PC-9 (cell line): ENCODE measurements around the gene OR9Q1. TPM values are rescaled to one million over a fixed set of nuclear protein-coding genes. Genes with fewer than 3 reads are reported as not detected.

Experiments used
- BruUV-seq: library from RNA; stranded (reverse); fragments of 400-500 nt; replicated peaks from 2 replicates; lab custom pipeline; 2021; lab: Mats Ljungman, UMichigan
- CTCF ChIA-PET: fragments of 300-600 bp; sonication (Branson Sonifier 250); formaldehyde crosslinking; loops from one replicate; lab custom pipeline; 2022; ENCODE audit warnings: antibody characterized with exemption; lab: Charles Lee
- POLR2A ChIA-PET: fragments of 300-600 bp; sonication (Branson Sonifier 250); formaldehyde crosslinking; loops from one replicate; lab custom pipeline; 2022; ENCODE audit warnings: antibody characterized with exemption; ENCODE audit not compliant: unreplicated experiment; lab: Charles Lee
- DNase-seq, 2 experiments: peaks; one replicate each; pipeline versions ENCODE4 v3.0.0 to v3.0.0-alpha.2; 2015 to 2022; ENCODE audit warnings: mixed read lengths in 1 of 2
- H2AFZ ChIP-seq: fragments of 200-600 bp; sonication (generic); 2 replicates; pipeline ENCODE4 v1.8.1; 2017; ENCODE audit warnings: antibody characterized with exemption
- H3F3A ChIP-seq: fragments of 200-600 bp; sonication (generic); 2 replicates; pipeline ENCODE4 v1.8.1; 2017; ENCODE audit warnings: antibody characterized with exemption, mild to moderate bottlenecking, low read depth; ENCODE audit not compliant: insufficient read depth
- H3K27ac ChIP-seq: fragments of 200-600 bp; sonication (generic); 2 replicates; pipeline ENCODE4 v1.6.1; 2016; ENCODE audit warnings: mixed run types
- H3K27me3 ChIP-seq: fragments of 200-600 bp; sonication (generic); 2 replicates; pipeline ENCODE4 v1.6.1; 2016; ENCODE audit warnings: low read depth, mixed run types; ENCODE audit not compliant: insufficient read depth
- H3K36me3 ChIP-seq: fragments of 200-600 bp; sonication (generic); 2 replicates; pipeline ENCODE4 v1.6.1; 2016; ENCODE audit warnings: low read depth, mixed run types
- H3K4me1 ChIP-seq: fragments of 200-600 bp; sonication (generic); replicated peaks from 2 replicates; pipeline ENCODE4 v1.6.1; 2016; ENCODE audit warnings: mixed run types; ENCODE audit not compliant: insufficient read depth
- H3K4me2 ChIP-seq: fragments of 200-600 bp; sonication (generic); 2 replicates; pipeline ENCODE4 v1.6.1; 2017; ENCODE audit warnings: mixed run types
- H3K4me3 ChIP-seq: fragments of 200-600 bp; sonication (generic); 2 replicates; pipeline ENCODE4 v1.6.1; 2016; ENCODE audit warnings: mixed run types
- H3K79me2 ChIP-seq: fragments of 200-600 bp; sonication (generic); 2 replicates; pipeline ENCODE4 v1.6.1; 2017; ENCODE audit warnings: low read depth, mixed run types
- H3K9me2 ChIP-seq: fragments of 200-600 bp; sonication (generic); 2 replicates; pipeline ENCODE4 v1.8.1; 2017; ENCODE audit warnings: mild to moderate bottlenecking; ENCODE audit not compliant: insufficient read depth
- H3K9me3 ChIP-seq: fragments of 200-600 bp; sonication (generic); 2 replicates; pipeline ENCODE4 v1.8.1; 2016; ENCODE audit warnings: low read depth; ENCODE audit not compliant: insufficient read depth
- H4K20me1 ChIP-seq: fragments of 200-600 bp; sonication (generic); 2 replicates; pipeline ENCODE4 v1.8.1; 2017; ENCODE audit not compliant: insufficient read depth
- CTCF ChIP-seq: fragments of 200-600 bp; sonication (generic); conservative IDR thresholded peaks from 2 replicates; pipeline ENCODE4 v1.6.1; 2017; ENCODE audit warnings: mixed run types, antibody characterized with exemption, mild to moderate bottlenecking, moderate library complexity
- EZH2 ChIP-seq: fragments of 200-600 bp; sonication (generic); IDR thresholded peaks from 2 replicates; pipeline ENCODE4 v1.8.0; 2017; ENCODE audit warnings: antibody characterized with exemption, low read depth
- intact Hi-C: fragments of 100-400 bp; cut with micrococcal nuclease; formaldehyde crosslinking; loops from one replicate; pipeline ENCODE4 v1.10.0; 2022; ENCODE audit not compliant: unreplicated experiment
- total RNA-seq: library from RNA; stranded (reverse); gene quantifications from 2 replicates; pipeline ENCODE4 v1.2.3, GENCODE V29; 2021

The OR9Q1 gene
- total RNA-seq, 1 experiment from 2014 or later, result not detected

DNA sequence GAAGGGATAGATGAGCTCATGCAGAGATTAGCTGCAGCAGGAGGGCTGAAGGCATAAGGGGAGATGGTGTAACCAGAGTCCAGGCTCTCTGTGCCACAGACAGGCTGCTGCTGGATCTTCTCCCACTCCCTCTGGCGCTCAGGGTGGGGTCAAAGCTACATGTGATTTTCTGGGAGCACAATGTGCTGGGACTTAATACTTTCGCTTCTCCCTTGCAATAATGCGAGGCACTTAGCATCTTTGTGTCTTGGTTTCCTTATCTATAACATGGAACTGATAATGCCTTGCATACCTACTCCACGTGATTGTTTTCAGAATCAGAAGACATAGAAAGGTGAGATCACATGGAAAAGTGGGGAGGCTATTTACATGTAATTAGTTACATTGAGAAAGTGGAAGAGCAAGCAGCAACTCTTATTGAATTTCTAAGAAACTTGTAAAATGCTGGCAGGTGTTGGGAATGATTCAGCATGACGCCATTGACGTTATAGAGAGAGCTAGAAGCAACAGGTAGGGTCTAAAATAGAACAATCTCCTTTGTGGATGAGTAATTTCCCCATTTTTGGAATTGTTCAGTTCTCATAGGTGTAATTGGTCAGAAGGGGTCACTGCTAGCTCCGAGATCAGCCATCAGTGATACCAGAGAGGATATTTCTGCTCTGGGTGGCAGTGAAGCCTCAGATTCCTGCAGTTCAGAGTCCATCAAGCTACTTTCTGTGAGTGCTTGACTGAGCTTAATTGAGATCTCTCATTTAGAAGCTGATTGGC lies 109.8 kb downstream of the OR9Q1 start:
- intact Hi-C loops, result no loop called here
- Histone ChIP-seq H3K9me3 (no peaks in the 10 kb centered on the region), H2AFZ (no peak overlapping the region), H3K4me2 (no peak overlapping the region), H3F3A (no peaks in the 10 kb centered on the region), H3K79me2 (no peaks in the 10 kb centered on the region), H3K27me3 (no peaks in the 10 kb centered on the region), H3K27ac (no peak overlapping the region), H4K20me1 (no peaks in the 10 kb centered on the region), H3K4me1 (no peaks in the 10 kb centered on the region), H3K36me3 (no peaks in the 10 kb centered on the region), H3K9me2 (no peaks in the 10 kb centered on the region; the same call in 1 of the 2 replicates), H3K4me3 (no peak overlapping the region)
- DNase-seq, result no peak
- CTCF ChIA-PET, result no interaction called here
- no peak for TF ChIP-seq EZH2
- POLR2A ChIA-PET, result no interaction called here
- BruUV-seq, result no TSS peak

- Histone ChIP-seq H3K27me3 (no peaks in the 10 kb centered on the region), H3K4me2 (no peak overlapping the region), H3F3A (no peaks in the 10 kb centered on the region), H4K20me1 (no peaks in the 10 kb centered on the region), H3K4me3 (no peak overlapping the region), H3K36me3 (no peaks in the 10 kb centered on the region), H2AFZ (no peak overlapping the region), H3K9me3 (no peaks in the 10 kb centered on the region), H3K4me1 (no peaks in the 10 kb centered on the region), H3K27ac (no peak overlapping the region), H3K79me2 (no peaks in the 10 kb centered on the region), H3K9me2 (no peaks in the 10 kb centered on the region; the same call in 1 of the 2 replicates)
- no peak for DNase-seq
- POLR2A ChIA-PET, result no interaction called here
- BruUV-seq, result no TSS peak
- intact Hi-C loops, result no loop called here
- CTCF ChIA-PET, result no interaction called here
- TF ChIP-seq EZH2 (no peak), CTCF (no peak)
Observed at GRCh38 chr11:58134151-58134550, 110.5 kb downstream of the OR9Q1 start.

DNA sequence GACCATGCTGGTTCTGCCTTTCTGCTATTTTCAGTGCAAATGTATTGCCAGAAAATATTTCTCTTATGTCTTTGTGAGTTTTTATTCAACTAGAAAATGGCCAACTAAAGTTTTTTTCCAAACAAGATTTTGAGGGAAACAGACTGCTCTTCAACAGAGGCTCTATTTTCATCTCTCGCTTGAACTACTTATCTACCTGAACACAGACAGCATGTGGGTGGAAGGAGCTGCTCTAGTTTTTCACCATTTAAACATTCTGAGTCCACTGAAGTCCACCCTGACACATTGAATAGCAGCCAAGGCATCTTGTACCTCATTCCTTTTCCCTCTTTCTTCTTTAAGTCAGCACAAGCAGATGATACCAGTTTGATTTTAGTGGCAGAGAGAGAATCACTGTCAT lies 111.5 kb downstream of the OR9Q1 start:
- Histone ChIP-seq H3K27me3 (no peaks in the 10 kb centered on the region), H3K36me3 (no peaks in the 10 kb centered on the region), H3F3A (no peaks in the 10 kb centered on the region), H3K4me3 (no peak overlapping the region), H3K4me2 (no peak overlapping the region), H3K9me2 (no peaks in the 10 kb centered on the region), H4K20me1 (no peaks in the 10 kb centered on the region), H3K79me2 (no peaks in the 10 kb centered on the region), H2AFZ (no peak overlapping the region), H3K27ac (no peak overlapping the region), H3K9me3 (no peaks in the 10 kb centered on the region), H3K4me1 (no peaks in the 10 kb centered on the region)
- TF ChIP-seq CTCF, result no peak
- no peak for TF ChIP-seq EZH2
- ChIA-PET CTCF (no interaction called here), POLR2A (no interaction called here)
- no peak for DNase-seq
- intact Hi-C loops, result no loop called here
- BruUV-seq, result no TSS peak
